OCI-LY7 (cell line): ENCODE measurements around the gene ZNF490.

Experiments
- EZH2phosphoT487 ChIP-seq: fragments of 200-600 bp; sonication (generic); IDR thresholded peaks from 2 replicates; pipeline ENCODE4 v1.6.1; 2018; ENCODE audit warnings: low read depth, borderline replicate concordance, mild to moderate bottlenecking, mixed run types, antibody characterized with exemption, low read length, moderate library complexity, mixed read lengths
- TF ChIP-seq, protein P1 (sequence below): fragments of 200-600 bp; sonication (generic); conservative IDR thresholded peaks from 2 replicates; pipeline ENCODE4 v1.5.1; 2014; ENCODE audit warnings: mild to moderate bottlenecking, antibody characterized with exemption, low read length, moderate library complexity, mixed read lengths

DNA sequence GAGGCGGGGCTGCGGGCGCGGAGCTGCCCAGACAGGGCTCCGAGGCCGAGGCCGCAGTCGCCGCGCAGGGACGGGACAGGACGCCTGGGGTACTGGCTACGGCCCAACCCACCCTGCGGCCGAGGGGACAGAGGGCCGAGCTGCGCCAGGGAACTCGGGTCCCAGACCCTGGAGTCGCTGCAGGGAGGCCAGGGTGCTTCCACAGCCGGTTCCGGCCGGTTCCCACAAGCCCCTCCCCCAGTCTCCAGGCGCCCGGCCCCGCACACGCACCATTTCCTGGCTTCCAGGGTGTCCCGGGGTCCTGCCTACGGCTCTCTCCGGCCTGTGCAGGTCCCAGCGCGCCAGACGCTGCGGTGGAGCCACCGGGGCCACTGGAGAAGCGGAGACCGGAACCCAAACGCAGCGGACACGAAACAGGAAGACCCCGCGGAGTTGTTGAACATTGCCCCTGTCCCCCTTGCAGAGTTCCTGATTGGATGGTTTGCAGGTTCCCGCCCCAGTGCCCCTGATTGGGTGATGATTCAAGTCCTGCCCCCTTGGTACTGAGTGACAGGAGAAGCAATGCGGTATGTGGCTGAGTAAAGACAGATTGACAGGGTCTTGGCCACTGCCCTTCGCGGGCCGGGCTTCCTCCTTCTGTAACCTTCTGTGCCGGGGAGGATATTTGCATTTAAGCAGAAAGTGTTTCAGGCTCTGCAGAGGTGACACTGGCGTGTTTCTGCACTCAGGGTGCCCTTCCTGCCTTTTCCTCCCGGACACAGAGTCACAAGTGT lies 59.4 kb downstream of the ZNF490 start, which contains the start of gene ZNF564:
- TF ChIP-seq, protein P1, sequence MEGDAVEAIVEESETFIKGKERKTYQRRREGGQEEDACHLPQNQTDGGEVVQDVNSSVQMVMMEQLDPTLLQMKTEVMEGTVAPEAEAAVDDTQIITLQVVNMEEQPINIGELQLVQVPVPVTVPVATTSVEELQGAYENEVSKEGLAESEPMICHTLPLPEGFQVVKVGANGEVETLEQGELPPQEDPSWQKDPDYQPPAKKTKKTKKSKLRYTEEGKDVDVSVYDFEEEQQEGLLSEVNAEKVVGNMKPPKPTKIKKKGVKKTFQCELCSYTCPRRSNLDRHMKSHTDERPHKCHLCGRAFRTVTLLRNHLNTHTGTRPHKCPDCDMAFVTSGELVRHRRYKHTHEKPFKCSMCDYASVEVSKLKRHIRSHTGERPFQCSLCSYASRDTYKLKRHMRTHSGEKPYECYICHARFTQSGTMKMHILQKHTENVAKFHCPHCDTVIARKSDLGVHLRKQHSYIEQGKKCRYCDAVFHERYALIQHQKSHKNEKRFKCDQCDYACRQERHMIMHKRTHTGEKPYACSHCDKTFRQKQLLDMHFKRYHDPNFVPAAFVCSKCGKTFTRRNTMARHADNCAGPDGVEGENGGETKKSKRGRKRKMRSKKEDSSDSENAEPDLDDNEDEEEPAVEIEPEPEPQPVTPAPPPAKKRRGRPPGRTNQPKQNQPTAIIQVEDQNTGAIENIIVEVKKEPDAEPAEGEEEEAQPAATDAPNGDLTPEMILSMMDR, result no peak
- no peak for TF ChIP-seq EZH2phosphoT487
